ENCODE measurements around the gene PPM1B. TPM values are rescaled to one million over a fixed set of nuclear protein-coding genes. Genes with fewer than 3 reads are reported as not detected.

The PPM1B gene
- total and polyA plus RNA-seq, 2 donors (not counting 3 experiments of a cell fraction or from before 2014, with no cell fraction given) = 8.0 to 24.1 TPM

DNA sequence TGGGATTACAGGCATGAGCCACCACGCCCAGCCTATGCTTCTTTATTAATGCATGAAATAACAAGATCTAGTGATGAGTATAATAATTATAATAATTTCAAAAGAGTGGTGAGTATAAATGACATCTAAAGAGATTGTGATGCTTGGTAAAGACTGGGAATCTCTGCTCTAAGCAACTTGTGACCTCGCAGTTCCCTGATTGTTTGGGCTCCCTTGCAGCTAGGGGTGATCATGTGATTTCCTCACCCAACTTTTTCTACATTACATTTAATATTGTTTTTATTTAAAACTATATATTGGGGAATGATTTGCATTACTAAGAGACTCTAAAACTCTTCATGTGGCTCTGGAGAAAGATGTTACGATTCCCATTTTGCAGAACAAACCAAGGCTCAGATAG, 4.1 kb upstream of the PPM1B start:
- intact Hi-C loops (cut with micrococcal nuclease) (no loop called here), dilution Hi-C loops (cut with MboI; ENCODE audit: extremely low pct_ligation_motif_present, low sequenced_read_pairs) (no loop called here)
- Histone ChIP-seq H2AFZ (ENCODE audit: low read depth, low read length) (no peak overlapping the region), H3K27me3 (ENCODE audit: control insufficient read depth in 2 of 2, insufficient read depth in 2 of 2, low read length in 2 of 2) (peaks cover 1 to 5% of the 10 kb centered on the region in 2 experiments), H3K36me3 (ENCODE audit: control insufficient read depth in 2 of 2, extremely low read depth in 1 of 2, insufficient read depth in 2 of 2, low read length in 2 of 2) (no peaks in the 10 kb centered on the region), H3K9me1 (replicated peaks; ENCODE audit: control insufficient read depth, extremely low read depth, insufficient read depth, low read length) (no peaks in the 10 kb centered on the region), H3K4me3 (replicated peaks in 1 of 3; ENCODE audit: insufficient read depth in 1 of 3, low read depth in 1 of 3, low read length in 3 of 3) (no peak overlapping the region), H3K4me1 (ENCODE audit: control insufficient read depth, extremely low read depth, insufficient read depth, low read length) (peaks cover 3% of the 10 kb centered on the region), H3K9me3 (replicated peaks; ENCODE audit: control insufficient read depth, insufficient read depth, low read length) (no peaks in the 10 kb centered on the region), H3K27ac (ENCODE audit: insufficient read depth, low read depth, low read length) (no peak overlapping the region), H3K4me2 (ENCODE audit: insufficient read depth, low read length) (no peak overlapping the region), H3K9ac (replicated peaks; ENCODE audit: extremely low read depth, insufficient read depth, low read length) (no peak overlapping the region), H4K20me1 (replicated peaks; ENCODE audit: control insufficient read depth, extremely low read depth, insufficient read depth, low read length) (no peaks in the 10 kb centered on the region), H3K79me2 (ENCODE audit: control insufficient read depth, insufficient read depth, low read length) (peaks cover 4% of the 10 kb centered on the region)
- DNase-seq (ENCODE audit: low read depth, low spot score) = no peak
- no peak for FAIRE-seq
- TF ChIP-seq EZH2 (IDR thresholded peaks at IDR 0.05; ENCODE audit: borderline replicate concordance, low read depth, low read length, severe bottlenecking) (no peak), GATA2 (IDR thresholded peaks at IDR 0.05; ENCODE audit: insufficient read depth, insufficient read length, low read depth, low read length) (no peak), JUN (IDR thresholded peaks at IDR 0.05; ENCODE audit: borderline replicate concordance, insufficient read depth, insufficient read length, low read depth) (no peak), POLR2A (IDR thresholded peaks at IDR 0.05; ENCODE audit: low read depth, low read length) (no peak), POLR2AphosphoS5 (IDR thresholded peaks at IDR 0.05; ENCODE audit: insufficient read depth, low read depth, low read length) (no peak), FOS (IDR thresholded peaks at IDR 0.05; ENCODE audit: borderline replicate concordance, insufficient read depth, low read length) (no peak), MYC (IDR thresholded peaks at IDR 0.05; ENCODE audit: low read depth, low read length) (no peak)
- TF ChIP-seq, protein P1, sequence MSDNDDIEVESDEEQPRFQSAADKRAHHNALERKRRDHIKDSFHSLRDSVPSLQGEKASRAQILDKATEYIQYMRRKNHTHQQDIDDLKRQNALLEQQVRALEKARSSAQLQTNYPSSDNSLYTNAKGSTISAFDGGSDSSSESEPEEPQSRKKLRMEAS (IDR thresholded peaks at IDR 0.05; ENCODE audit: insufficient read depth, insufficient read length) = no peak
- TF ChIP-seq, protein P2, sequence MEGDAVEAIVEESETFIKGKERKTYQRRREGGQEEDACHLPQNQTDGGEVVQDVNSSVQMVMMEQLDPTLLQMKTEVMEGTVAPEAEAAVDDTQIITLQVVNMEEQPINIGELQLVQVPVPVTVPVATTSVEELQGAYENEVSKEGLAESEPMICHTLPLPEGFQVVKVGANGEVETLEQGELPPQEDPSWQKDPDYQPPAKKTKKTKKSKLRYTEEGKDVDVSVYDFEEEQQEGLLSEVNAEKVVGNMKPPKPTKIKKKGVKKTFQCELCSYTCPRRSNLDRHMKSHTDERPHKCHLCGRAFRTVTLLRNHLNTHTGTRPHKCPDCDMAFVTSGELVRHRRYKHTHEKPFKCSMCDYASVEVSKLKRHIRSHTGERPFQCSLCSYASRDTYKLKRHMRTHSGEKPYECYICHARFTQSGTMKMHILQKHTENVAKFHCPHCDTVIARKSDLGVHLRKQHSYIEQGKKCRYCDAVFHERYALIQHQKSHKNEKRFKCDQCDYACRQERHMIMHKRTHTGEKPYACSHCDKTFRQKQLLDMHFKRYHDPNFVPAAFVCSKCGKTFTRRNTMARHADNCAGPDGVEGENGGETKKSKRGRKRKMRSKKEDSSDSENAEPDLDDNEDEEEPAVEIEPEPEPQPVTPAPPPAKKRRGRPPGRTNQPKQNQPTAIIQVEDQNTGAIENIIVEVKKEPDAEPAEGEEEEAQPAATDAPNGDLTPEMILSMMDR (IDR thresholded peaks at IDR 0.05; ENCODE audit: extremely low read depth in 1 of 2, insufficient read depth in 1 of 2, low read depth in 1 of 2, low read length in 2 of 2) = no peak
- no TSS peak for BruUV-seq (replicated peaks)
- CTCF ChIA-PET = no interaction called here
- POLR2A ChIA-PET = no interaction called here

Measured in endothelial cell of umbilical vein (primary cell).